GM12872 (cell line): ENCODE results near the gene MRAS.

Source experiments
- CTCF ChIP-seq: IDR thresholded peaks from 3 replicates; pipeline ENCODE4 v1.5.1; 2011; ENCODE audit warnings: low read depth, mild to moderate bottlenecking, low read length, moderate library complexity; ENCODE audit not compliant: insufficient read depth

Gene MRAS

DNA sequence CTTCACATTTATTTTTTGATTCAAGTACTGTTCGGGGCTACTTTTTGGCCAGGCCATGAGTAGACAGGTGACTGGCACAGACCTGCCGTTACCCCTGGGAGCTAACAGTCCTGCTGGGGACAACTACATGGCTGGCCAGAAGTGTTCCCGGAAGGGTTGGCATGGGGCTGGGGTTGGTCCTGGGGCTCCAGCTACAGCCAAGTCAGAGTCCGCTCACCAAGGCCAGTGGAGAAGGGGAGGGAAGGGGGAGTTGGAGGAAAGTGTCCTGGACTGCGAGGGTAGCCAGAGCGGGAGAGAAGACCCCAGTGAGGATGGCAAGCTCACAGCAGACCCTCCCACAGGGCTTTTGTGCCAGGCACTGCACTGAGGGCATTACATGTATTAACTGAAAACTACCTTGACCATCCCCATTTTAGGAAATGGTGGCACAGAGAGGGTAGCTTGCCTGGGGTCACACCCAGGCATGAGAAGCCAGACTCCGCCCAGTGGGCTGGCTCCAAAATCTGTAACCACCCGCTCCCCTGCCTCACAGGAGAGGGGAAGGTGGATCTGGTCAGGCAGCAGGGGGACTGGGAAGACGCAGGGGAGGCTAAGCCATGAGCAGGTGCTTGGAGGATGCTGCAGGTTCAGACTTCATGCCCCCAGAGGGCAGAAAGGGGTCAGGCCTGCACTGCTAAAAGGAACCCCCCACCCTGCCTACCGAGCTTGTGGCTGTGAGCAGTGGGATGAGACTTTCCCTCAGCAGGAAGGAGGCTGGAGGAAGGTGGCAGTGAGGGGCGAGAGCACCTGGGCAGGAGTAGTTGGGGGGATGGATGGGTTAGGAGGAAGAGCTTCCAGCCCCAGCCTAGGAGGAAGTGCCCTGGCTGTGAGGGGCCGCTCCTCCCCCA is 47.7 kb downstream of the MRAS start:
- no peak for TF ChIP-seq CTCF

DNA sequence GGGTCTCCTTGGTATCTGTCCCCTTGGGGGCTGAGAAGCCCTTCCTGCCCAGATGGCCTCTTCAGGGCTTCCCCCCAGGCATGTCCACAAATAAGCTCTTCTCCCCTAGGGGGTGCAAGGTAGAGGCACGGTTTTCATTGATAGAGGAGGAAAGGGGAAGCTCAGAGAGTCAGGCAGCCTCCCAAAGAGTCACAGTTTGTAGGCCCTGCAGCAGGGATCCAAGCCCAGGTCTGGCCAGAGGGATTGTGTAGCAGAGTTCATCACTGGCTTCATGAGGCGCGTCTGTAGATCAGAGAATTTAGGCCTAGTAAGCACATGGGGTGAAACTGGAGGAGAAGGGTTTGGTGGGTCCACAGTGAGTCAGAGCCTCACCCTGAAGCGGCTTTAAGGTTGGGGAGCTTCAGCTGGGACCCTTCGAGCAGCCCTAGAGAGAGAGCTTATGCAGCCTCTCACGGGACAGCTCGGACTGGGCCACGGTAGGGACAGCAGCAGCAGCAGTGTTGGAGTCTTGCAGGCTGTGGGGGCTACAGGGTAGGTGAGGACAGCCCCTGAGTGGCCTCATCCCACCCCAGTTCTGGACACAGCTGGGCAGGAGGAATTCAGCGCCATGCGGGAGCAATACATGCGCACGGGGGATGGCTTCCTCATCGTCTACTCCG is 48.5 kb downstream of the MRAS start:
- TF ChIP-seq CTCF, result no peak

- no peak for TF ChIP-seq CTCF
Measured at GRCh38 chr3:138397983-138398382, 49.6 kb downstream of the MRAS start.

- no peak for TF ChIP-seq CTCF
Measured at GRCh38 chr3:138398791-138399575, 50.6 kb downstream of the MRAS start.

DNA sequence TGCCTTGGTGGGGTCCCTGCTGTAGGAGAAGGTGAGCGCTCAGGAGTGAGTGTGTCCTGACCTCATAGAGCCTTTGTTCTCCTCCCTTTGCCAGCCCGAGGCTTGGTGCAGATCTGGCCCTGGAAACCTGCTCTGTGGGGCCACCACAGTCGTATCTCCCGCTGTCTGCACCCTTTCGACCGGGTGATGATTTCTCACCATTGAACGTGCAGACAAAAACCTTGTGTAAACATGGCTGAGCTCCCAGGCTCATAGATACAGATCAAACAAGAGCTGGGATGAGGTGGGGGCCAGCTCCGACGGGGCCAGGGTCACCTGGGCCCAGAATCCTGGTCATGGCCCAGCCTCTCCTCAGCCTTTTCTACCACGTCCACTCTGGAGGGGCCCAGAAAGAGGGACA is 51.4 kb downstream of the MRAS start:
- no peak for TF ChIP-seq CTCF

- no peak for TF ChIP-seq CTCF
Measured at GRCh38 chr3:138400651-138401070, 52.3 kb downstream of the MRAS start.

DNA sequence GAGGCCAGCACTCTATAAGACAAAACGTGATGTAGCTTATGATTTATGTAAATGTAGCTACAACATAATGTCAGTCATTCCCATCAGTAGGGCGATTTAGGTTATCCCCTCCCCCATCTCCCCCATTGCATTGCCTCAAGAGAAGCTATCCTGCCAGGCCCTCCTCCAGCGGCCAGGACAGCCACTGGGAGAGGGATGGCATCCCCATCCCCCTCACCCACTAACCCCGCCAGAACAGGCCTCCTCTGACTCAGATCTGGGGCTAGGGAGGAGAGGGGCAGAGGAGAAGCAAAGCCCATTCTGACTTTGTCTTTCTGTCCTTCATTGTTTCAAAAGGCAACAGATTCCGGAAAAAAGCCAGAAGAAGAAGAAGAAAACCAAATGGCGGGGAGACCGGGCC is 53.5 kb downstream of the MRAS start:
- TF ChIP-seq CTCF, result no peak
